ENCODE results near the gene EIF4H. TPM values are rescaled to one million over a fixed set of nuclear protein-coding genes. Genes with fewer than 3 reads are reported as not detected.

Gene EIF4H
- total RNA-seq, 4 donors from 2014 or later: 131 to 172 (median 149) TPM

DNA sequence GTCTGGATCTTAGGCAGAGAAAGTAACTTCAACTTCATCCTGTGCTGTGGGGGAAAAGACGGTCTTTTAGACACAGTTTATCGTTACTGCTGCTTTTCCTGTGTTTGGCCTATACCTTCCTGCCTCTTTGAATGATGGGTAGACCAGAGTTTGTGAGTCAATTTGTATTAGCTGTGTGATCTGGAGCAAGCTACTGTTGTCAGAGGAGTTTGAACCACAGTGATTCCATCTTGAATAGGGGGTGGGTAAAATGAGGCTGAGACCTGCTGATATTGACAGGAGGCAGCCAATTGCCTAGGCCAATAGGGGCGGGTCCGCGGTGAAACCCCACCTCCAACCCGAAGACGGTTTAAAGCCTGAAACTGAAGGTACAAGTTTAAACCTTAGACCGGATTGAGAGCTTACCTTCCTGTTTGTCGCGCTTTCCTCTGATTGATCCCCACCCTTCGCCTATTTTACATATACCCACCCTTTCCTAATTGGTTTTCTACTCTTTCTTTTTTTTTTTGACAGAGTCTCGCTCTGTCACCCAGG is 35.8 kb upstream of the EIF4H start:
- Histone ChIP-seq H3K27me3 (no peaks in the 10 kb centered on the region), H3K9me3 (no peaks in the 10 kb centered on the region), H3K36me3 (no peaks in the 10 kb centered on the region), H3K4me3 (no peak overlapping the region), H3K4me1 (no peaks in the 10 kb centered on the region), H3K27ac (no peak overlapping the region)
- no peak for TF ChIP-seq POLR2A (IDR thresholded peaks at IDR 0.05)
- TF ChIP-seq, protein P1, sequence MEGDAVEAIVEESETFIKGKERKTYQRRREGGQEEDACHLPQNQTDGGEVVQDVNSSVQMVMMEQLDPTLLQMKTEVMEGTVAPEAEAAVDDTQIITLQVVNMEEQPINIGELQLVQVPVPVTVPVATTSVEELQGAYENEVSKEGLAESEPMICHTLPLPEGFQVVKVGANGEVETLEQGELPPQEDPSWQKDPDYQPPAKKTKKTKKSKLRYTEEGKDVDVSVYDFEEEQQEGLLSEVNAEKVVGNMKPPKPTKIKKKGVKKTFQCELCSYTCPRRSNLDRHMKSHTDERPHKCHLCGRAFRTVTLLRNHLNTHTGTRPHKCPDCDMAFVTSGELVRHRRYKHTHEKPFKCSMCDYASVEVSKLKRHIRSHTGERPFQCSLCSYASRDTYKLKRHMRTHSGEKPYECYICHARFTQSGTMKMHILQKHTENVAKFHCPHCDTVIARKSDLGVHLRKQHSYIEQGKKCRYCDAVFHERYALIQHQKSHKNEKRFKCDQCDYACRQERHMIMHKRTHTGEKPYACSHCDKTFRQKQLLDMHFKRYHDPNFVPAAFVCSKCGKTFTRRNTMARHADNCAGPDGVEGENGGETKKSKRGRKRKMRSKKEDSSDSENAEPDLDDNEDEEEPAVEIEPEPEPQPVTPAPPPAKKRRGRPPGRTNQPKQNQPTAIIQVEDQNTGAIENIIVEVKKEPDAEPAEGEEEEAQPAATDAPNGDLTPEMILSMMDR (IDR thresholded peaks at IDR 0.05): no peak
- no peak for DNase-seq

DNA sequence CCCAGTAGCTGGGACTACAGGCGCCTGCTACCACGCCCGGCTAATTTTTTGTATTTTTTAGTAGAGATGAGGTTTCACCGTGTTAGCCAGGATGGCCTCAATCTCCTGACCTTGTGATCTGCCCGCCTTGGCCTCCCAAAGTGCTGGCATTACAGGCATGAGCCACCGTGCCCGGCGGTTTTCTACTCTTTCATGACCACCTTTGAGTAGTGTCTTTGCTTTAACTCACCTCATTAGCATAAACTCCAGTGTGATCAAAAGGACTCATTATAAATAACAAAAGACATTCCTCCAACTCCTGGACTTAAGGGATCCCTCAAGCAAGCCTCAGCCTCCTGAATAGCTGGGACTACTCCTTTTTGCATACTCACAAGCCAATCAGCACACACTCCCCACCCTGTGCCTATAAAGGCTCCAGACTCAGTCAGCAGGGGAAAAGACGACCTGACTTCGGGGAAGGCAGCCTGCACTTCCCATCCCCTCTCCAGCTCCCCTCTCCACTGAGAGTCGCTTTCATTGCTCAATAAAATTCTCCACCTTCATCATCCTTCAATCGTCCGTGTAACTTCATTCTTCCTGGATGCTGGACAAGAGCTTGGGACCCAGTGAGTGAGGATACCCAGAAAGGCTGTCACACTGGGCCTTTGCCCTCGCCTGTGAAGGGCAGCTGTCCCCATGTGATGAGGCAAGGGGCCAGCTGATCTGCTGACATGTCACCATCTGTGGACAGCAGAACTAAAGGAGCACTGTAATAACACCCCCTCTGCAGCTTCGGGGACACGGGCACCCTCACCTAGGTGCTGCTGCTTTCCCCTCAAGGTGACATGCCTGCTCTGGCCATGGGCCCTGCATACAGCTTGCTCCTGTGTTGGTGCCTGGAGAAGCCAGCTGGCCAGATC is 35.0 kb upstream of the EIF4H start:
- no peak overlapping the region for H3K4me3 ChIP-seq

DNA sequence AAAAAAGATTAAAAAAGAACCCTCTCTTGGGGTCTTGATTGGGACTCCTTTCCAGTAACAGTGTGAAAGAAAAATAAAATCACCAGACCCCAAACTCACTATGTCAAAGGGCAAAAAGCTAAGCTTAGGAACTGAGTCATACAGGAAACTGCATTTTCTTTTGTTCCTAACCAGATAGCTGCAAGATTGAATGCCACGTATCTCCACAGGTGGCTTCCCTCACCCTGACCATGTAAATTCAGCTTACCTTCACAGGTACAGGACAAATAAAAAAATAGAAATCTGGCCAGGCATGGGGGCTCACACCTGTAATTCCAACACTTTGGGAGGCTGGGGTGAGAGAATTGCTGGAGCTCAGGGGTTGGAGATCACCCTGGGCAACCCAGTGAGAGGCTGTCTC is 32.5 kb upstream of the EIF4H start:
- TF ChIP-seq POLR2A (IDR thresholded peaks at IDR 0.05): no peak
- TF ChIP-seq, protein P1 (IDR thresholded peaks at IDR 0.05): no peak
- no peaks in the 10 kb centered on the region for H3K36me3 ChIP-seq
- no peaks in the 10 kb centered on the region for H3K27me3 ChIP-seq
- no peaks in the 10 kb centered on the region for H3K4me1 ChIP-seq
- H3K9me3 ChIP-seq: peaks cover 0 to 11% (median 0%) of the 10 kb centered on the region in 4 donors
- no peak for DNase-seq
- H3K27ac ChIP-seq: no peak overlapping the region
- H3K4me3 ChIP-seq: no peak overlapping the region

More for the DNA sequence above, 35.0 kb upstream of the EIF4H start:
- no peaks in the 10 kb centered on the region for H3K27me3 ChIP-seq
- no peaks in the 10 kb centered on the region for H3K9me3 ChIP-seq
- TF ChIP-seq, protein P1 (IDR thresholded peaks at IDR 0.05): no peak
- no peak for TF ChIP-seq POLR2A (IDR thresholded peaks at IDR 0.05)
- DNase-seq: no peak
- no peak overlapping the region for H3K27ac ChIP-seq
- H3K4me1 ChIP-seq: no peaks in the 10 kb centered on the region
- no peaks in the 10 kb centered on the region for H3K36me3 ChIP-seq

DNA sequence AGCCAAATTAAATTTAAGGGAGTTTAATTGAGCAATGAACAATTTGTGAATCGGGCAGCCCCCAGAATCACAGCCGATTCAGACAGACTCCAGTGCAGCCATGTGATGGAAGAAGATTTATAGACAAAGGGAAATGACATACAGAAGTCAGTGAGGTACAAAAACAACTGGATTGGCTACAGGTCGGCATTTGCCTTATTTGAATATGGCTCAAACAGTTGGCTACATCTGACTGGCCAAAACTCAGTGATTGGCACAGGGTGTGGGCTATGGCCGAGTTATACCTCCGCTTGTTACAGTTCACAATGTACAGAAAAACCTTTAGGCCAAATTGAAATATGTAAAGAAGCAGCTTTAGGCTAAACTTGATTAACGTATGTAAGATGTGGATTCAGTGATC is 30.8 kb upstream of the EIF4H start:
- TF ChIP-seq, protein P1 (IDR thresholded peaks at IDR 0.05): no peak
- no peak for TF ChIP-seq POLR2A (IDR thresholded peaks at IDR 0.05)
- Histone ChIP-seq H3K4me1 (no peaks in the 10 kb centered on the region), H3K4me3 (no peak overlapping the region), H3K9me3 (peaks cover 0 to 11% (median 0%) of the 10 kb centered on the region in 4 donors), H3K27ac (no peak overlapping the region), H3K36me3 (no peaks in the 10 kb centered on the region), H3K27me3 (no peaks in the 10 kb centered on the region)
- DNase-seq: no peak

DNA sequence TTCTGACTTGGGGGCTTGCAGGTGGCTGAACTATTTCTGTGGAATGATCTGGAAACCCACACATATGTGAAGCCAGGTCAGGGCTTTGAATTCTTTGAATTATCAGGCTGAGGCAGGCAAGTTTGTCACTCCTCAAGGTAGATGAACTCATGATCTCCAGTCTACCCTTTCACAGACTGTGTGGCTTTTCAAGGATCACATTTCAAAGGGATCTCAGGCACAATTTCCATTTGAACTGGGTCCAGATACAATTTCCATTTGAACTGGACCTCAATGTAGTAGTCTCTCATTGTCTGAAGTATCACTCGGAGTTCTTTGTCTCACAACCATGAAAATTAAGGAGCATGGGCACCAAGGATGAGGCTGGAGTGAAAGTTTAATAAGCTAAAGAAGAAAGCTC is 25.7 kb upstream of the EIF4H start:
- no peak for TF ChIP-seq POLR2A (IDR thresholded peaks at IDR 0.05)
- TF ChIP-seq, protein P1 (IDR thresholded peaks at IDR 0.05): no peak
- Histone ChIP-seq H3K9me3 (peaks cover 0 to 11% (median 0%) of the 10 kb centered on the region in 4 donors), H3K36me3 (no peaks in the 10 kb centered on the region), H3K27ac (no peak overlapping the region), H3K27me3 (no peaks in the 10 kb centered on the region), H3K4me1 (no peaks in the 10 kb centered on the region), H3K4me3 (no peak overlapping the region)
- DNase-seq: no peak

Measured in Peyer's patch (tissue), 4 donors.